GM21367 (cell line): ENCODE results near the gene NAPG.
"Not testable (repeated sequence)": the region's sequence is repeated elsewhere in the genome, so short reads cannot be mapped to it uniquely, and the experiment has no call there.

Source experiments
- ATAC-seq: cut with Tn5 transposase; IDR thresholded peaks from one replicate; pipeline ENCODE4 v1.9.1; 2021; ENCODE audit not compliant: unreplicated experiment

NAPG gene

DNA sequence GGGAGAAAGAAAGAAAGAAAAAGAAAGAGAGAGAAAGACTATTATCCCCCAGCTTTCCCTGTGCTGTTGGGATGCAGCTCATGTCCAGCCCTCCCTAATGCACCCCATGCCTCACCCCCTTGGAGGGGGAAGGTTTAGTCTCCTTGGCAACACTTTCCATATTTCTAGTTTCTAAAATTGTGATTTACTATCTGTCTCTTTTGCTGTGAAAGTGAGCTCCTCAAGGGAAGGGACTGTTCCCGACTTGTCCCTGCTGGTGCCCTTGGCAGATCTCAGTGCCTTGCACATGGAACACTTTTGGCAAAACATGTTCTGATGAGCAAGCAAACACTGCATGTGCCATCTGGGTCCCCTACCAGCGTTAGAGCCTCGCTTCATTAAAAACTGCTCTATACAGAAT lies 11.7 kb upstream of the NAPG start:
- no peak for ATAC-seq

GRCh38 chr18:10514601-10515000 lies 11.2 kb upstream of the NAPG start:
- ATAC-seq = no peak

DNA sequence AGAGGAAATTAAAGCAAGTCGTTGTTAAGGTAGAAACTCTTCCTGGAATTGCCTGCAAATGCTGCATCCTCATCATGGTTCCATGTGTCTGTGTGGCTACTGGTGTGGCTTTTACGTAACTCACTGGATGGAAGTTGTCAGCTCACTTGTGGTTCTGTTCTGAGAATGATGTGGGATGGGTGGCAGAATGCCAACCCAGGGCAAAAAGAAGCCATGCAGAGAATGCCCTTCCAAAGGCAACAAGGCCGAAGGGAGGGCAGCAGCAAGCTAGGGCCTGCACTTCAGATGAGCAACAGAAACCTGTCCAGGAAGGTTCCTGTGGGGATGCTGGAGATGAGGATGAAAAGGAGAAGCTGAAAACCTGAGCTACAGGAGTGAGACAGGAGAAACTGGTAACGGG lies 10.4 kb upstream of the NAPG start:
- no peak for ATAC-seq

GRCh38 chr18:10516078-10516477 lies 9.7 kb upstream of the NAPG start:
- no peak for ATAC-seq

DNA sequence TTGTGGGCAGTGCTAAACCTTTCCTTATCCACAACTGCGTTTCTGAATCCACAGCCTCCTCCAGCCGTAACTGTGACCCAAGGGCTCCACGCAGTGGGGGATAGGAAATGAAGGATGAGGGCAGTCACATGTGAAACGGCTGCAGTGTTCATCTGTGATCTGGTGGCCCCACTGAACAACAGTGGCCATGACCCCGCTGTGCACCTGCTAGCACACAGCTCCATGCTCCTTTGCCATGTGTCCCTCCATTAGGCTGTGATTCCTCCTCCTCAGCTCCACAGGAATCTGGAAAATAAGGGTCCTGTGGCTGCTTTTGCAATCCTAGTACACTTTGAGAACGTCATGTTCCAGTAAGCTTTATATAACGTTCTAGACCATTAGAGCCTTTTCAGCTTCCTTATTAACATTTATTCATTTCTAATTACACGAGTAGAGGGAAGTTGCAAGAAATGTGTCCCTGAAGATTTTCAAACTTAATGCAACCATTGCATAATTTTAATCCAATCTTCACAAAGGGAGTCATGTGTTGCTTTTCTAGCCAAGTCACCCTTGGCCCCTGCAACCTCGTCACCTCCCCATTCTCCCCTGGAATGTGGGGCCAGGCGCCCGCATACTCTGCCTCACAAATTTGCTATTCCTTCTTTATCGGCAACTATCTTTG lies 7.1 kb upstream of the NAPG start:
- no peak for ATAC-seq

DNA sequence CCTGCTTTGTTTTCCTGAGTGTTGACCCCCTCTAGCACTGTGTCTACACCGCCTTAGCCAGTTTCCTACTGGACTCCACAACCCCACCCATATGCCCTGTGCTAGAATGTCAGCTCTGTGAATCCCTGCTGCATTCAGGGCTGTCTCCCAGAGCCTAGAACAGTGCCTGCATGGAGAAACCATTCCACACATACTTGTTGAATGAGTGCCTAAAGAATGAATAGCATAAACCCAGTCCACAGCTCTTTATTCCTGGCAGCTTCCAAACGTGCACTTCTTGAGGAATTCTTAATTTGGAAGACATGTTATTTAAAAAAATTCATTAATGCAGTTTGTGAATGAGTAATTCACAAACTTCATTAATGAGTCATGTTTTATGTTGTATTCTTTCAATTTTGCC lies 6.5 kb upstream of the NAPG start:
- no peak for ATAC-seq

- peak; percentile 51 for ATAC-seq
Measured at GRCh38 chr18:10519999-10520935, 5.6 kb upstream of the NAPG start.

- no peak for ATAC-seq
Measured at GRCh38 chr18:10521566-10521965, 4.3 kb upstream of the NAPG start.

GRCh38 chr18:10522574-10522973 lies 3.3 kb upstream of the NAPG start:
- ATAC-seq = no peak

DNA sequence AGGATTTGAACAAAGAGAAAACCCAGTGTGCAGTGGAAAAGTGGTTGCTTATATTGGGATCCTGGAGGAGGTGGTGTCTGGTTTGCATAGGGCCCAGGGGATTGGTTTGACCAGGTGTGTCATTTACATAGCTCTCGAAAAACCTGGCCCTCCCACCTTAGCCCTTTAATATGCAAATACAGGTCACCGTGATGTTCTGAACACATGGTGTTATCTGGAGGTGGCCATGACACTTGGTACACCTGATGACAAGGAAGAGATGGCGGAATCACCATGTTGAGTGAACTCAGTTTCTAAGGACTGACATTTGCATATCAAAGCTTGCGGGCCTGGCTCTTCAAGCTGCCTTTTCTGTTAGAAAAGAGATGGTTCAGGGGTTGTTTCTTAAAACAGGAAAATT lies 2.3 kb upstream of the NAPG start:
- ATAC-seq = no peak

DNA sequence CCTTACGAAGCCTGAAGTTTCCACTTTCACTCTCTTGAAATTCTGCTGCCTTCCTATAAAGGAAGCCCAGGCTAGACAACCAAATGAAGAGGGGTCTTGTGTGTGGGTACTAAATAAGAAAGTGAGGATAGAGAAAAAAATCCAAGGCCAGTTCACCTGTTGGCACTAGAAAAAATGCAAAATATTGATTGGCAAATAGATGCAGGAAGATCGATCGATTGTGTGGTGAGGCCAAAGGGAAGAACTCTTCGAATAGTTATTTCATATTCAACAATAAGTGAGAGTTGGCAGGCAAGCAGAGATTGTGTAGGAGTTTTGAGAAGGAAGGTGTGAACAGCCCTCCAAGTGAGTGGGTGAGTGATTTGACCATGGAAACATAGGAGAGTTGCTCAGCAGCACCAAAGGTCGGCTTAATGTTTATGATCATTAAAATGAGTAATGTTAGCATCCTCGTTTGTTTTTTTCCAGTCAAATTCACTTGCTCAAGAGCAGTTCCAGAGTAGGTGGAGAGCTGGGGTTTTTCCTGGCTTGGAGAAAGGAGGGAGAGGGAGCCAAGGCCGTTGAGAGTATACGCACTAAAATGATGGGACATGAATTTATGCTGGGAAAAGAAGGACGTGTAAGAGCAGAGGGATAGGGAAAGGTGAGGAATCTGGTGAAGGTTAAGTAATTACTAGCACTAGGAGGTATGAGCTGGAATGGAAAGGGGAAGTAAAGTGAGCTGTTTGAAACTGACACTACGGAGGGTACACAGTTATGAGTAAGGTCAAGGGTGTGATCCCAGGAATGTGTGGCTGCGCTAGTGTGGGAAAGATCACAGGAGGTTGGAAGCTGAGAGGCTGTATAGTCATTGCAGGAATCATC lies 1.1 kb upstream of the NAPG start:
- ATAC-seq = no peak

- ATAC-seq = no peak
Measured at GRCh38 chr18:10525371-10525691, 496 bp upstream of the NAPG start.

GRCh38 chr18:10526561-10526949 lies 728 bp downstream of the NAPG start:
- no peak for ATAC-seq

DNA sequence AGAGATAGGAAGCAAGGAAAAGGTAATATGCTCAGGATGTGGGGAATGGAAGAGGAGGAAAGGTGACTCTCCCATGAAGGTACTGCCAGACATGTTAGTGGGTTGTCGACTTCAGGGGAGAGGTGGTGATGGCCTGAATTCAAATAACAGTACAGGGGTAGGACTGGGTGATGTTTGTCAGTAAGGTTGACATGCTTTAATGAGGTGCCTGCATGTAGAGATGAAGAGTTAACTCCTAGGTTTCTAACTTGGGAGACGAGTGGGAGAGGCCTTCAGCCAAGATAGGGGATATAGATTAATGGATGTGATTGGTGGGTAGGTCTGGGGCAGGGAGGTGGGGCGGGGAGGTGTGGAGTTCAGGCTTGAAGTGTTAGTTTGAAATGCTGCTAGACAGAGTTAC lies 2.6 kb downstream of the NAPG start:
- no peak for ATAC-seq

- no peak for ATAC-seq
Measured at GRCh38 chr18:10530002-10530401, 4.2 kb downstream of the NAPG start.

DNA sequence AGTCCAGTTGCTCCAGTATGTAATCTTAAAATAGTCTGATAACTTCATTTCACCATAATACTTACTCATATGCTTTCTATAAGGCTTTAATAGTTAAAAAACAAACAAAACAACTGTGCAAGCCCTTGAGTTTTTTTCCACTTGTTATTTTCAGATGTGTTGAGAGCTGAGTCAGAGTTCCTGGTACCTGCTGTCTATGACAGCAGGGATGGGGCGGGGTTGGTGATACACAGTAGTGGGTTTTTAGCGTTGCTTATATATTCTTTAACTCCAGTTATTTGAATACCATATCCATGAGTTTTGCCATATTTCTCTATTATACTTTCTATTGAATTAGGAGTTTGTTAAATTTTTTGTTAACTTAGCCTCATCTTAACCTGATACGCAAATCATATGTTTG lies 5.0 kb downstream of the NAPG start:
- no peak for ATAC-seq

DNA sequence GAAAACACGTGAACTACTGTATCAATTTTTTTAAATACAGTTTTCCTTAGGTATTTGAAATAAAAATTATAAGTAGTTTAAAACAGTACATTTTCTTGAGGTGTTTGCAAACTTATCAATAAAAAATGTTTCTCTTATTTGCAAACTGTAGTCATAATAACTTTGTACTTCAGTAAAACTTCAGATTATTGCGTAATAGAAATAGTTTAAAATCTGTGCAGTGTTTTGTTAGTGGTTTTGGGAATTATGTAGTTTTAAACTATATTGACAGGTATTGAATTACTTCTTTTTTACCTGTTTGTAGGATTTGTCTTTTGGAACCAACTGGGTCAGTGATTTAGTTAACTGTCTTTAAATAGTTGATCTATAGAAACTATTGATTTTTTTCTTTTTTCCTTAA lies 7.3 kb downstream of the NAPG start:
- ATAC-seq = no peak

DNA sequence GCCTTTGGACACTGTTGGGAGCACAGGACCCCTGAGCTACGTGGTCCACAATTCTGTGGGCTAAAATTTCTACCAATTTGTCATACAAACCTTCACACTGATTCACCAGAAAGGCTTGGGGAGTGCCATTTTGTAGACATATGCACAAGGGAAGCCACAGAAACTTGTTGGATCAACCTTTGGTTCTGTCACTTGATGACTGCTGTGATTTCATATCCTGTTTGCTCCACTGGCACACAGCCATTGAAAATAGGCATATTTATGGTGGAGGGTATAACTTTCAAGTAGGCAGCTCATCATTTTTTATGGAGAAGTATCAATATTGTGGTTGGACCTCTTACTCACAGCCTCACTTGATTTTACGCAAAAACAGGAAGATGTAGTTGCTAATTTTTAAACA lies 10.5 kb downstream of the NAPG start:
- no peak for ATAC-seq

DNA sequence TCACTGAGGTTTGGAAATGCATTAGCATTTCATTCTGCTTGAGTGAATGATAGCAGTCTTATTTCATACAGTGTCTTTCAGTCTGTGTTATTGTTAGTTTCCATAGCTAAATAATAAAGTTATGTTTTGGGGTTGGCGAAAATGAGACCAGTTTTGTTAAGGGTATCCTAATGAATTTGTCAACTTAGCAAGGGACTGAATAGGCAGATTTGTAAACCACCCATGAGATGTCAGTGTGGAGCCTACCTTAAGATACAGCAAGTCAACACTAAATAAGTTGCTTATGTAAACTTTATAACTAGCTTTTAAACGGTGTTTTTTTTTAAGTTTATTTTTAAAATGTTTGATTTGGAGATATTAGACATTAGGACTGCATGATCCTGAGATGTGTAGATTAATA lies 11.9 kb downstream of the NAPG start:
- no peak for ATAC-seq

DNA sequence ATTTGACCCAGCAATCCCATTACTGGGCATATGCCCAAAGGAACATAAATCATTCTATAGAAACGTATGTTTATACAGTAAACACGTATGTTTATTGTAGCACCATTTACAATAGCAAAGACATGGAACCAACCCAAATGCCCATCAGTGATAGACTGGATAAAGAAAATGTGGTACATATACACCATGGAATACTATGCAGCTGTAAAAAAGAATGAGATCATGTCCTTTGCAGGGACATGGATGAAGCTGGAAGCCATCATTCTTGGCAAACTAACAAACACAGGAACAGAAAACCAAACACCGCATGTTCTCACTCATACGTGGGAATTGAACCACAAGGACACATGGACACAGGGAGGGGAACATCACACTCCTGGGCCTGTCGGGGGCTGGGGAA lies 13.3 kb downstream of the NAPG start:
- ATAC-seq = not testable (repeated sequence)

GRCh38 chr18:10543277-10543676 lies 17.4 kb downstream of the NAPG start:
- no peak for ATAC-seq
